CD4-positive, alpha-beta T cell treated with Interferon alpha-2 for 1 hour (primary cell): ENCODE measurements around the gene OR5AP2.
"Not testable (repeated sequence)": the region's sequence is repeated elsewhere in the genome, so short reads cannot be mapped to it uniquely, and the experiment has no call there.

Experiments used
- DNase-seq, 2 donors: peaks; one replicate each; pipeline ENCODE4 v3.0.0-alpha.2; 2020 to 2022

OR5AP2 gene

DNA sequence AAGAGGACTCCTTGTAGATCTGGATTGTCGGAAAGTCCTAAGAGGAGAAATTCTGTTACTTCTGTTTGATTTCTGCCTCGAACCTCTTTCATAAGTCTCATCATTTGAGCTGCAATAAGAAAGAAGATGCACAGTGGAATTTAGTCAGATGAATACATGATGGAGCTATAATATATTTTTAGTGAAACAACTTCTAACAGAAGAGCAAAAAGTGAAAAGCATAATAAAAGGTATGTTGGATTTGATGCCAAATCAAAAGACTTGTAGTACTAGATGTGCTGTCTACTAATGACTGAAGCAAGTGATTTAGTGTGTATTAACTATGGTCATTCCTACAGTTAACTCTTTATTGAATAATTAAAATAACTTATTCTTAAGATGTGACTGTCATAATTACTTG, at the start of gene OR5AP2:
Gene OR5AP2, minus strand, starts transcription at position 101 of the 400 bp plus-strand sequence. Its CDS starts 0 bp downstream, at position 101.
- no peak for DNase-seq

DNA sequence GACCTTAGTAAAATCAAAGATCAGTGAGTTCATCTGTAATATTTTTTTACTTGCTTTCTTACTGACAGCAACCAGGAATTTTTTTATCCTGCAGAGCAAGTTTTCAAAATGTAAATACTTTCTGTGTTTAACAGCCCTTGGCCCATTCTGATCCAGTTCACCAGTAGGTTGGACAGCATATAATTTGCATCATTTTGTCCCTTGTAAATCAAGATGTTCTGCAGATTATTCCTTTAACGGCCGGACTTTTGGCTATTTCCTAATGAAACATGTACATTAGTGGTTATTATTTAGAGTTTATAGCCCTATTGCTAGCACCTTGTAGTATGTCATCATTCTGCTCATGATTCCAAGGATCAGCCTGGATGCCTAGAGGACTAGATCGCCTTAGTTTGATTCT, 48.9 kb upstream of the OR5AP2 start:
- DNase-seq, result not testable (repeated sequence)

DNA sequence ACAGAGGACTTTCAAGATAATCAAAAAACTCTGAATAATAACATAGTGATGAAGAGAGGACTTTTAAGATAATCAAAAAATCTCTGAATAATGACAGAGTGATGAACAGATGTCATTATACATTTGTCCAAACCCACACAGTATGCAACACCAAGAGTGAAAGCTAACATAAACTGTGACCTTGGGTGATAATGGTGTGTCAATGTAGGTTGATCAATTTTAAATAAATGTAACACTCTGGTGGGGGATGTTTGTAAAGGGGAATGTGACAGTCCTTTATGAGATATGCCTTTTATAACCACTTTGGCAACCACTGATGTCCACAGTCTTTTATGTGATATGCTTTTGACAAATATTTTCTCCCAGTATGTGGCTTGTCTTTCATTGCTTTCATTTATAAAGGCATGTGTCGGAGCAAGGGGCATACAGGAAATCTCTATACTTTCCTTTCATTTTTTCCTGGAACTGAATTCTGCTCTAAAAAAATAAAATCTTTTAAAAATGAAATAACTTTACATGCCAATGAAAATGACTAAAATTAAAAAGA, 46.4 kb upstream of the OR5AP2 start:
- no peak for DNase-seq

DNA sequence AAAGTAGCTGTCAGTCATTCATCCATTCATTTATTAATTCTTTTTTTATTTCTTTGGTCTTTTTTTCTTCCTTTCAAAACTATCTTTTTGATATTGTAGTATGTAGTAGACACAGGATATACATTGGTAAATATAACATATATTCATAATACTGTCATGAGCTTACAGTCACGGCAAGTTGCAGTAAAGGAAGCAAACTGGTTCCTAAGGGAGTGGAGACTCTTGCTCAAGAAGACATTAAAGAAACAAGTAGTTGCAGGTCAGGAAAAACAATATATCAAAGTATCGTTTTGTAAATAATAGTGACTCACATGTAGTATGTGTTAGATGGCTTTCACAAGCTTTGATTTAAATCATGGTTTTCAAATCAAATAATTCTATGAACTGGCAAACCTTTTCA, 28.7 kb upstream of the OR5AP2 start:
- DNase-seq, result no peak

DNA sequence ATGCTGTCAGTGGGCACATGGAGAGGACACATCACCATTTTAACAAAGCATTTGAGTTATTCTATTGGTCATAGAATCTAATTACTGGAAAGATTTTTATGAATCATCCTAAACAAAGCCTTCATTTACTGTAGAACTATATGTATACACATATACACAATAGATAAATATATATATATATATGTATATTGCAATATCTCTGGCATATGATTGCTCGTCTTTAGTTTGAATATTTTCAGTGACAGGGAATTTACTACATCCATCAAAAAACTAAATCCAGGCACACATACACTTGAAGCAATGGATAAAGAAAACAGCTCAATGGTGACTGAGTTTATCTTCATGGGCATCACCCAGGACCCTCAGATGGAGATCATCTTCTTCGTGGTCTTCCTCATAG, 21.1 kb upstream of the OR5AP2 start, which contains the start of gene OR5AR1:
Gene OR5AR1, plus strand, starts transcription at position 301 of the 400 bp plus-strand sequence. Its CDS starts 0 bp downstream, at position 301.
- no peak for DNase-seq

DNA sequence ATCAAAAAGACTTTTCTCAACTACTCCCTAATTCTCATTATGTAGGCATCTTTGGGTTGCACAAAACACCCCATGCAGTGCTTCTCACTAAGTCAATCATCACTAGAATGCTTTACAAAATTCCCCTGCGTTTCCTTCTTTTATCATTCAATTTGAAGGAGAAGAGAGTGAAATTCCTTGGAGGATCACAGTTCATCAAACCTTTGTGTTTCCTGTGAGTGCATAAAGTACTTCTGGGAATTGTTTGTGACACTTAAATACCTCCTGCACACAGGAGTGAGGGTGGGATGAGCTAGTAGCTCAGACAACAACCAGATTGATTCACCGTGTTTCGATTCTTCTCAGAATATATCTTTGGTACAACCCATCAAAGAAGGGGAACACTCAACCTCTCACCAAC, 17.5 kb upstream of the OR5AP2 start:
- no peak for DNase-seq

DNA sequence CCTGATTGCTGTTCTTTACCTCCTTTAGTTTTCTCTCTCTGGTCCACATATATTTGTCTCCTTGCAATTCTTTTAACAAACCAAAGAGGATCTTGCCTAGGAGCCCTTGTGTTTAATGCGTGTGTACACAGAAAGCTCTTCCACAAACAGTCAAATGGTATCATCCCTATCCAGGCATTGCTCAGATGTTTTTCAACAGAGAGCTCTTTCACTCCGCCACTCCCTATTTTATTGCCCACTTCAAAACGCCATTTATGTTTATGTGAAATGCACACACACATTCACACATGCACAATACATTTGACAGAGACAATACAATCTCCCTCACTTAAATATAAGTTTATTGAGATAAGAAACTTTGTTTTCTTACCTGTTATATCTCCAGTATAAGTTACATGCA, 4.7 kb downstream of the OR5AP2 start:
- DNase-seq, result no peak

DNA sequence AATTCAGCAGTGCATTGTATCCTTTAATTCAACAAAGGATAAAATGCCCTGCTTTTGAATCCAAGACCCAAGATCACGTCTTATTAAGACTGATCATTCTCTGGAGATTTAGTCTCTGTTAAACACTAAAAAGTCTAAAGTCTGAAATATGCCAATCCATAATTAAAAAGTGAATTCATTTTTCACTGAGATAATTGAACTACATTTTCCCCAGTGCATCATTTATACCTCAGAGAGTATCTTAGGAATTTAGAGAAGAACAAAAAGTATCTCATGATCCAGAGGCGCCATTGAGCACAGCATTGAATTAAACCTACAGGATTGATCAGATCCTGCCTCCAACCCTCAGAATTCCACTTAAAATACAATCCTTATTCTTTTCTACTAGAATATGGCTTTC, 5.4 kb downstream of the OR5AP2 start:
- DNase-seq, result no peak

DNA sequence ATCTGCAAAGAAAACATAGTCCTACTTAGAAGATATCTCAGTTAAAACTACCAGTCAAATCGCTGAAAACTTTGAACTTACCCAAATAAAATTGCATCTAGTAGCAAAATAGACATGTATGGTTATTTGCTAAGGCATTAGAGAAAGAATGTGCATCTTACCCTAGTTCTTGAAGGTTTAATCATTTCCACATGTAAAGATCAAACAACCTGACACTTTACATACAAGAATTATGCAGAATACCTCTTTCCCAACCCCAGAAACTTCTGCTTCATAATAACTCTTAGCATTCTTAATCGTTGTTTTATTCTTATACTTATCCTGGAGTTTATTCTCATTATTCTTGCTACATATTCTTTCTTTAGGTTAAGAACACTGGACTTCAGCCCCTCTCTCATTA, 9.9 kb downstream of the OR5AP2 start:
- no peak for DNase-seq

DNA sequence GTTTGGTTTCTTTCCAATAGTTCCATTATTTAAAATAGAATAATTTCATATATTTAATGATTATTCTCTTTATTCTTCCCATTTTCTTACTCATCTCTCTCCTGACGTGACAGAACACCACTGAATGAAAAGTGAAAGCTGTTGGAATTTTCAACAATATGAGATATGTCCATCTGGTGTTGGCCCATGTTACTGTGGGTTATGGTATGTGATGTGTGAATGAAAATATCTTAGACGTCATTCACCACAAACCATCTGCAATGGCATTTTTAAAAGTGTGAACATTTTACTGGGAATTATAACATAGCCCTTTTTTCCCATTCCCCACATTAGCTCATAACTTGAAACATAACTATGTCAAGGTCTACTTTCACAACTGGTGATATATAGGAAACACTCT, 16.3 kb downstream of the OR5AP2 start:
- no peak for DNase-seq

DNA sequence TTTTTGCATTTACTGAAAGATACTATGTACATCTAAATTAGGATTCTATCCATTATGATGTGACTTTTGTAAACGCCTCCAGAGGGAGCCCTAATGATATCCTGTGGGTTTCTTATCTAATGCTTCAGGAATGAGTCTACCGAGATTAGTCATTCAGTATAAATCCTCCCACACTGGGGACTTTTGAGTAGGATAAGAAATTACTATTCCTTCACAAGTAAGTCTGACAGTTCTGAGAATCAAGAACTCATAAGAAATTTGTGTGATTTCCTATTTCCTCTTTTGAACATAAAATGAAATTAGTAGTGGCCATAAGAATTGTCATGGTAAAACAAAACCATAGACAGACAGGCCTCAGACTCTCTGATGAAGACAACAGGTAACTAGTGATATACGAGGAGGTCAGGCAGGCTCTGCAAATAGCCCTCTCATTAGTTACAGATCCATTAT, 17.6 kb downstream of the OR5AP2 start:
- no peak for DNase-seq

DNA sequence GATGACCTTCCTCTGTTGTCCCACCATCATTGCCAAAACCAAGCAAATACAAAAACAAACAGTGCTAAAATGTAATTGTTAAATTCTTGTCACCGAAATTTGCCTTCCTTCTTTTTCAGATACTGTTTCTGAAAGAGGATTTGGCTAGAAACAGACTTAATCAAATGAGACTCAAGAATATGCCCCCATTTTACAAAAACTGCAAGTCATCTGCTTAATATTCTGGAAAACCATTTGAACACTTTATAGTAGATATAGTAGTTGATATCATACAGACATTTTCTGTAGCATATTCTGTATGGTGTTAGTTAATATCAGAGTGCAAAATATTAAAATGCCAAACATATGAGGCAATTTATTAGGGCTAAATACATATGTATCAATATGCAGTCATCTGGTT, 31.1 kb downstream of the OR5AP2 start:
- no peak for DNase-seq

DNA sequence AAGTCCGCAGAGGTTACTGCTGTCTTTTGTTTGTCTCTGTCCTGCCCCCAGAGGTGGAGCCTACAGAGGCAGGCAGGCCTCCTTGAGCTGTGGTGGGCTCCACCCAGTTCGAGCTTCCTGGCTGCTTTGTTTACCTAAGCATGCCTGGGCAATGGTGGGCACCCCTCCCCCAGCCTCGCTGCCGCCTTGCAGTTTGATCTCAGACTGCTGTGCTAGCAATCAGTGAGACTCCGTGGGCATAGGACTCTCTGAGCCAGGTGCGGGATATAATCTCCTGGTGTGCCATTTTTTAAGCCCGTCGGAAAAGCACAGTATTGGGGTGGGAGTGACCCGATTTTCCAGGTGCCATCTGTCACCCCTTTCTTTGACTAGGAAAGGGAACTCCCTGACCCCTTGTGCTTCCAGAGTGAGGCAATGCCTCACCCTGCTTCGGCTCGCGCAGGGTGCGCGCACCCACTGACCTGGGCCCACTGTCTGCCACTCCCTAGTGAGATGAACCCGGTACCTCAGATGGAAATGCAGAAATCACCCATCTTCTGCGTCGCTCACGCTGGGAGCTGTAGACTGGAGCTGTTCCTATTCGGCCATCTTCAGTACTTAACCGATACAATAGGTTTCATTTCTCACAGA, 50.0 kb downstream of the OR5AP2 start:
- not testable (repeated sequence) for DNase-seq
